ENCODE results near the gene TMEM87B.
A peak's percentile ranks its signal among the peaks of the same experiment; 100 is the strongest.

TMEM87B gene

DNA sequence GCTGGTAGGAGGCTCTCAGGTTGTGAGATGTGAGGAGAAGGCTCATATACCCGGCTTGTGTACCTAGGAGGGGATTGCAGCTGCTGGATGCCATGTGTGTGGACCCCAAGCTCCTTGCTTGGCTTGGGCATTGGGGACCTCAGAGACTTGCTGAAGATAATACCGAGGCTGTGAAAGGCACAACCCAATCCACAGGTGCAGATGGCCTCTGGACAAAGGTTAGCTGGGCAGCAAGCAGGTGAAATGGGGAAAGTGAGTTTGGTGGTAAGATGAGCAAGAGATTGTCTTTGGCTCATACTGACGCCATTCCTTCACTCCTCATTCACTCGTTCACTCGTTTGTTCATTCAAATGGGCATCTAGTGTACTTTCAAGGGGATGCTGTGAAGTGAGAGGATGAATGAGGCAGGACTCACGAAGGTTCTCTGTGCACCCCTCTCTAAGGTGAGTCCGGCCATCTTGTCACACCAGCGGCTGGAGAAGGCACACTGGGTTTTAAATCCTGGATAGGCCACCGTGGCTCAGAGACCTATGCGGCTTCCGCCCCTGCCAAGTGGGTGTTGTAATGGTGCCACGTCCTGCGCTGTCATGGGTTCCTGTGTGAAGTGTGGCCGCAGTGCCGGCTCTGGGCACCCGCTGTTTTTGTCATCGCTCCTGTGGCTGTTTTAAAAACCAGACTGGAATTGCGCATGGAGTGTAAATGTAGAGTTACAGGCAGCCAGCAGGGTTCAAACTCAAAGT, 96.8 kb downstream of the TMEM87B start:
- no peak for DNase-seq (ENCODE audit: low read depth)

- no peak for DNase-seq (ENCODE audit: low read depth)
Observed at GRCh38 chr2:112152476-112153178, 97.6 kb downstream of the TMEM87B start.

- no peak for DNase-seq (ENCODE audit: low read depth)
Observed at GRCh38 chr2:112153179-112153490, 98.1 kb downstream of the TMEM87B start.

DNA sequence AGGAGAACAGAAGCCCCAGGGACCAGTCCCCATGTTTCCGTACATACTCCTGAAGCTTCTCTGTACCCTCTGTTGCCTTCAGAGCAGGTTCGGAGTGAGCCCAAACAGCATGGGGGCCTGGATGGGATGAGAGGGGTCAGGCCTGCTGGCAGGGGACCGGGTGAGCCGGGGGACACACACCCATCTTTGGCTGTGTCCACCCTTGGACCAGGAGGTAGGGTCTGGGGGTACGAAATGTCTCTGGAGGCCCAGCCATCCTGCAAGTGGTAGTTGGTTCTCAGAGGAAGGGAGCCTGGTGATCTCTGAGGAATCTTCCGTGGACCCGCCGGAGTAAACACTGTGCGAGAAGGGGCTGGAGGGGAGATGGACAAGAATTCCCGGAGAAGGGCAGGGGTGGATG, 98.4 kb downstream of the TMEM87B start:
- no peak for DNase-seq (ENCODE audit: low read depth)

GRCh38 chr2:112154246-112155117, 99.4 kb downstream of the TMEM87B start:
- peak; percentile 55 for DNase-seq (ENCODE audit: low read depth)

DNA sequence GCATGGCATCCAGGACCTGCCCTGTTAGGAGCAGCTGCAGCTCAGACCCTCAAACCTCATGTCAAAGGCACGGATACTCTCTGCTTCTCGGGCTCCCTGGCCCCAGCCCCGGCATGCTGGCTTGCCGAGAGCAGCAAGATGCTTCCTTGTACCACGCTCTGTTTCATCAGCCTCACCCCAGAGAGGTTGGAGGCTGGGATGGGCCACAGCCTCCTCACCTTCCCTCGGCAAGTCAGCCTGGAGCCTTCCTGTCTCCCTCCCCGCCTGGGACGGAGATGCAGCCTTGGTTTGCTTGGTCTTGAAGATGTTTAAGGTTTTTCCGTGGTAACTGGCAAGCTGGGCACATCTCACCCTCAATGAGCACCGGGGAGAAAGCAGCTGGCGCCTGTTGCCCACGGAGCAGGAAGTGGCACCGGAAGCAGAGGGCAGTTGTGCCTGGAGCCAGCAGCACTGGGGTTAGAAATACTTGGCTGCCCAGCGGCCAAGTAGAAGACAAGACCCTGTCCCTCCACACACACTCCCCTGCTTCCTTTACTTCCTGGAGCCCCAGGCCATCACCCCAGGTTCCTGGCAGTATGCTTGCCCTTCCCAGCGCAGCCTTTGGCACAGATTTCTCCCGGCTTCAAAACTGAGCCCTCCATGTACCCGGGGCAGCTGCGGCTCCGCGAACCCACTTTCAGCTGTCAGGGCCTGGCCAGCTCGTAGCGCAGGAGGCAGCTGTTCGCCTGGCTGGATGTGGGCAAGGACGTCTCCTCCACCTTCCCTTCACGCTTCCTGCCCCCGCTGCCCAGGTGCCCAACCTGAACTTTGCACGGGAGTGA, 100.5 kb downstream of the TMEM87B start:
- no peak for DNase-seq (ENCODE audit: low read depth)

GRCh38 chr2:112156152-112156986, 101.3 kb downstream of the TMEM87B start:
- DNase-seq (ENCODE audit: low read depth), result no peak

GRCh38 chr2:112157472-112157871, 102.4 kb downstream of the TMEM87B start:
- no peak for DNase-seq (ENCODE audit: low read depth)

GRCh38 chr2:112159454-112159921, 104.4 kb downstream of the TMEM87B start:
- no peak for DNase-seq (ENCODE audit: low read depth)

GRCh38 chr2:112160283-112161250, 105.5 kb downstream of the TMEM87B start:
- no peak for DNase-seq (ENCODE audit: low read depth)

- no peak for DNase-seq (ENCODE audit: low read depth)
Observed at GRCh38 chr2:112161431-112162145, 106.5 kb downstream of the TMEM87B start.

- no peak for DNase-seq (ENCODE audit: low read depth)
Observed at GRCh38 chr2:112162341-112162740, 107.3 kb downstream of the TMEM87B start.

DNA sequence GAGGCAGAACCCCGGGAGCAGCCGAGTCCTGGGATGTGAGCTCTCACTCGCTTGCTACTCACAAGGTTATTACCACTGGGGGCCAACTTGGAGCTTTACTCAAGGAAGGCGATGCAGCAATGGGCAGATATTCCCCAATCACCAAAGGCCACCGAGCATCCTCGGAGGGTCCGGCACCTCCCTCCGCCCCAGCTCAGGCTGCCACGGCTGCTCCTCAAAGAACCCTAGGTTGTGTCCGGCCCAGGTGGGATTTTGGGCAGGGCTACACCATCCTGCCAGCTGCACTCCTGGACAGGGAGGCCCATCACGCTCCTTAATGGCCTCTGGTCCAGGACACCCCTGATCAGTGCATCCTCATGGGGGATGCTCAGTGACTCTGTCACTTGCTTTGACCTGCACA, 107.9 kb downstream of the TMEM87B start:
- no peak for DNase-seq (ENCODE audit: low read depth)

DNA sequence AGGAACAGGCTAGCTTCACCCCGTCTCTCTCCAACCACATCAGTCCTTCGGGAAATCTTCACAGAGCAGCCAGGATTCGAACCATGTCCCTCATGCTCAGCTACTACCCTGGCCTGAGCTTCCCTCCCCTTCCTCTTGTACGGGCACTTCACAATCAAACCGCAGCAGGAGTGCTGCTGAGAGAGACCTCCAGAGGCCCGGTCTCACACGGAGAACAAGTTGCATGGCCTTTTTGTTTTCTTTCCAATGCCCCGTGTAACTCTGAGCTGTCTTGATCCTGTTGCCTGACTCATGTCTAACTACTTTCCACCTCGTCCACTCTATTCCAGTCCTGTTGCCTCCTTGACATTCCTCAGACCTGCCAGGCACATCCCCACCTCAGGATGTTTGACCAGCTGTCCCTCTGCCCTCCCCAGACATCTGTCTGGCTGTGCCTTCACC, 108.5 kb downstream of the TMEM87B start:
- DNase-seq (ENCODE audit: low read depth), result no peak

DNA sequence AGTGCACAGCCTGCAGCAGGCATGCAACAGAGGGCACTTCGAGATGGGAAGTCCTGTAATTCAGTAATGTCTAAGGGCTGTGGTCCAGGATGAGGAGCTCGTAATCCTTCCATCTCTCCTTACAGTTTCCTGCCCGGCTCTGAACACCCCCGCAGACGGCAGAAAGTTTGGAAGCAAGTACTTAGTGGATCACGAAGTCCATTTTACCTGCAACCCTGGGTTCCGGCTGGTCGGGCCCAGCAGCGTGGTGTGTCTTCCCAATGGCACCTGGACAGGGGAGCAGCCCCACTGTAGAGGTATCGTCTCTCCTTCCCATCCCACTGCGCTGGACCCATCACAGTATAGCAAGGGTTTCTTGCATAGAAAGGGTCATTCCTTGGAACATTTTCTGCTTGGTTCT, 109.8 kb downstream of the TMEM87B start:
- no peak for DNase-seq (ENCODE audit: low read depth)

- DNase-seq (ENCODE audit: low read depth), result no peak
Observed at GRCh38 chr2:112165296-112165695, 110.2 kb downstream of the TMEM87B start.

DNA sequence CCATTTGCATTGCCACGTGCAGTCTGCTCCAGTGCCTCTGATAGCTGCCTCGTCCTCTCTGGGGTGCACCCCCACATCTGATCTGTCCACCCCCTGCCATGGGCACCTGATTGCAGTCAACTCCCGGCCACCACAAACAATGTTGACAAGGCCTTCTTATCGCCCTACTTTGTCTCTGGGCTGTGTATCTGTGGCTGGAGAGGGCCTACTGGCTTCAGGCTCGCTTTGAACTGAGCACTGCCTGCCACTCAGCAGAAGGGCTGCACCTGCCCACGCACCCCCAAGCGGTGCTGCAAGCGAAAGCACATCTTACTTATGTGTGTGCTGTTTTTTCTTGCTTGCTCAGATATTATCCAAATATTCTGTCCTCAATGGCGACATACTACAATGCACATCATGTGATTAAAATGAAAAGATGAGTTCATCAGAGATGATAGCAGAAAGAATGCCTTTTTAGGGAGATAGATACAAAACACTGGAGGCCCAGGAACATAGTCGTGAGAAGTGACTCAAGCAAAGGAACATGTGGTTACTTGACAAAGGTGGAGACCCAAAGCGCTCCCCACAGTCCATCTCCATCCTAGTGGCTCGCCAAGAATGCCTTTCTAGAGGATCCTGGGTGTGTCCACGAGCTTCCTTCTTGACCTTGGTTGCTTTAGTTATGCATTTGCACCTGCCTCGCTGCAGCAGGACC, 111.9 kb downstream of the TMEM87B start:
- no peak for DNase-seq (ENCODE audit: low read depth)

DNA sequence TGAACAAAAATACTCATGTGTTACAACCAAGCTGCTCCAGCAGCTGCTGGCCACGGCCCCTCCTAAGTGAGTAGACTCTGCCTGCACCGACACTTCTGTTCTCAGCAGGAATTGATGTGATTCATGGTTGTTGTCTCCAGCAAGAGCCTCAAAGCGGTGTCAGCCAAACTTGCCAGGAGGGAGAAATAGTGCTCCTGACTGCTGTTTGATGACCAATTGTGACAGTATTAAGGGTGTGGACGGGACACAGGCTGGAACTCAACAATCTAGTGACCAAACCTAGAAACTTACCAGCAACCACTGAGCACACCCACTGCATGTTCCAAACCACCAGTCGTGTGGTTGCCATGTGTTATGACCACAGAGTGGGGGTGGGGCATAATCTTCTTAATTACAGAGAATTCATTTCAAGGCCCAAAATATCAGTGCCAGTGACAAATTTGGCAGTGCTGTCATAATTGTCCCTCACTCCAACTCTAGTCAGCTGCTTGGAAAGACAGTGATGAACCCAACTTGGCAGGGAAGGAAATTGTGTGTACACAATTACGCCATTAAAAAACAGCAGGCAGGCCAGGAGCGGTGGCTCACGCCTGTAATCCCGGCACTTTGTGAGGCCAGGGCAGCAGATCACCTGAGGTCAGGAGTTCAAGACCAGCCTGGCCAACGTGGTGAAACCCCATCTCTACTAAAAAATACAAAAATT, 113.5 kb downstream of the TMEM87B start:
- DNase-seq (ENCODE audit: low read depth), result no peak

Data from T follicular helper cell (primary cell).